Fibroblast of lung (primary cell): ENCODE measurements around the gene ETV6.

Experiments
- EZH2 ChIP-seq: IDR thresholded peaks from 2 replicates; pipeline ENCODE4 v1.5.1; 2012; ENCODE audit warnings: low read length, control low read depth, mild to moderate bottlenecking; ENCODE audit errors: missing control alignments
- TF ChIP-seq, protein P1 (sequence below), 2 donors: IDR thresholded peaks in 1 of 2; conservative IDR thresholded peaks in 1 of 2; 1 replicate in 1 of 2; 2 replicates in 1 of 2; pipeline ENCODE4 v1.5.1; 2011 to 2012; ENCODE audit warnings: low read length in 2 of 2, control low read depth in 1 of 2, inconsistent platforms in 1 of 2, low read depth in 1 of 2, mild to moderate bottlenecking in 1 of 2

DNA sequence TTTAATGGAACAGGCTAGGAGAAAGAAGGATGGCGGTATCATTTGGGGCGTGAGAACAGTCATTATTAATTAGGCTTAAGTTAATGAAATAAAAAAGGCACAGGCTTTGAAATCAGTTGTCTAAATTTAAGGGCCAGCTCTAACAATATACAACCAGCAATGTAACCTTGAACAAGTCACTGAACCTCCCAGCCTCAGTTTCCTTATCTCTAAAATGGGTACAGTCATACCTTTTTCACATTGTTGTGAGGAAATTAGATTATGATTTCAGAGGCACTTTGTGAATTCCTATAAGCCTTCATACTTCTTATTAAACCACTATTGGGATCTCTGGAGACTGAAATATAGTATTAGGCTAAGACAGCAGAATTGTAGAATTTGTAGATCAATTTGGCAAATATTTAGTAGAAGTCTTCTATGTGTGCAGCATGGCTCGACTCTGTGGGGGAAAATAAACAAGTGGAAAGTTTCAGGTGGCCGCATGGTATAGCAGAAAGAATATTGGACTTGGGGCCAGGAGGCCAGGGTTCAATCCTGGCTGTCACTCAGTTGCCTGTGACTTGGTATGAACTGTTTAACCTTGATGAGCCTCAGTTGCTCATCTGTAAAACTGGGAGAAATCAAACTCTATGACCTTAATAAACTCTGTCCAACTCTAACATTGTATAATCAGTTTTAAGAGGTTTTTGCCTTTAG is 117.7 kb downstream of the ETV6 start:
- TF ChIP-seq EZH2 = no peak
- TF ChIP-seq, protein P1, sequence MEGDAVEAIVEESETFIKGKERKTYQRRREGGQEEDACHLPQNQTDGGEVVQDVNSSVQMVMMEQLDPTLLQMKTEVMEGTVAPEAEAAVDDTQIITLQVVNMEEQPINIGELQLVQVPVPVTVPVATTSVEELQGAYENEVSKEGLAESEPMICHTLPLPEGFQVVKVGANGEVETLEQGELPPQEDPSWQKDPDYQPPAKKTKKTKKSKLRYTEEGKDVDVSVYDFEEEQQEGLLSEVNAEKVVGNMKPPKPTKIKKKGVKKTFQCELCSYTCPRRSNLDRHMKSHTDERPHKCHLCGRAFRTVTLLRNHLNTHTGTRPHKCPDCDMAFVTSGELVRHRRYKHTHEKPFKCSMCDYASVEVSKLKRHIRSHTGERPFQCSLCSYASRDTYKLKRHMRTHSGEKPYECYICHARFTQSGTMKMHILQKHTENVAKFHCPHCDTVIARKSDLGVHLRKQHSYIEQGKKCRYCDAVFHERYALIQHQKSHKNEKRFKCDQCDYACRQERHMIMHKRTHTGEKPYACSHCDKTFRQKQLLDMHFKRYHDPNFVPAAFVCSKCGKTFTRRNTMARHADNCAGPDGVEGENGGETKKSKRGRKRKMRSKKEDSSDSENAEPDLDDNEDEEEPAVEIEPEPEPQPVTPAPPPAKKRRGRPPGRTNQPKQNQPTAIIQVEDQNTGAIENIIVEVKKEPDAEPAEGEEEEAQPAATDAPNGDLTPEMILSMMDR (conservative IDR thresholded peaks at IDR 0.05 in 1 of 2, IDR thresholded peaks at IDR 0.05 in 1 of 2; ENCODE audit: low read depth in 1 of 2, low read length in 2 of 2) = no peak
